H1 (cell line): ENCODE data around the gene MRPL43. TPM values are rescaled to one million over a fixed set of nuclear protein-coding genes. Genes with fewer than 3 reads are reported as not detected.

Experiments used
- CTCF ChIA-PET: fragments of 300-600 bp; sonication (Branson Sonifier 250); formaldehyde crosslinking; loops from one replicate; lab custom pipeline; 2021; ENCODE audit not compliant: partially characterized antibody; lab: Charles Lee
- POLR2A ChIA-PET: fragments of 300-600 bp; sonication (Branson Sonifier 250); formaldehyde crosslinking; loops from one replicate; lab custom pipeline; 2021; ENCODE audit warnings: inconsistent platforms; ENCODE audit not compliant: partially characterized antibody; lab: Charles Lee
- DNase-seq, 2 experiments: peaks; one replicate each; pipeline versions ENCODE4 v3.0.0 to v3.0.0-alpha.2; 2010 to 2022; ENCODE audit warnings: low spot score in 2 of 2, low read depth in 1 of 2, mixed read lengths in 1 of 2
- FAIRE-seq: peaks from 2 replicates; lab custom pipeline; 2011; peaks lifted over from hg19 to GRCh38; lab: Jason Lieb, UNC
- H2AFZ ChIP-seq: 2 replicates; pipeline ENCODE4 v1.8.1; 2012; ENCODE audit warnings: low read length, inconsistent platforms
- H2AK5ac ChIP-seq: 2 replicates; pipeline ENCODE4 v1.6.1; 2013; ENCODE audit warnings: low read depth, low read length
- H2BK120ac ChIP-seq: replicated peaks from 2 replicates; pipeline ENCODE3; 2013; ENCODE audit warnings: low read depth, low read length, inconsistent platforms
- H2BK12ac ChIP-seq: 2 replicates; pipeline ENCODE4 v1.6.1; 2013; ENCODE audit warnings: low read depth, low read length
- H2BK15ac ChIP-seq: 2 replicates; pipeline ENCODE4 v1.6.1; 2013; ENCODE audit warnings: low read length
- H2BK20ac ChIP-seq: 2 replicates; pipeline ENCODE4 v1.6.1; 2013; ENCODE audit warnings: low read length
- H2BK5ac ChIP-seq: 2 replicates; pipeline ENCODE4 v1.6.1; 2013; ENCODE audit warnings: low read depth, low read length
- H3K14ac ChIP-seq: 2 replicates; pipeline ENCODE4 v1.6.1; 2013; ENCODE audit warnings: inconsistent platforms; ENCODE audit not compliant: insufficient read length
- H3K18ac ChIP-seq: 2 replicates; pipeline ENCODE4 v1.6.1; 2013; ENCODE audit warnings: low read length; ENCODE audit errors: extremely low read depth
- H3K23ac ChIP-seq: 2 replicates; pipeline ENCODE4 v1.6.1; 2013; ENCODE audit warnings: inconsistent platforms; ENCODE audit not compliant: insufficient read length
- H3K23me2 ChIP-seq: 2 replicates; pipeline ENCODE4 v1.6.1; 2013; ENCODE audit warnings: low read depth, low read length
- H3K27ac ChIP-seq: 2 replicates; pipeline ENCODE4 v1.6.1; 2011; ENCODE audit warnings: low read depth, low read length, inconsistent platforms
- H3K27me3 ChIP-seq, 4 experiments: replicated peaks in 1 of 4; 1 replicate in 1 of 4; 2 replicates in 3 of 4; pipeline versions ENCODE4 v1.6.1 to v1.8.1; 2011 to 2013; ENCODE audit warnings: low read length in 3 of 4, mild to moderate bottlenecking in 3 of 4, inconsistent platforms in 2 of 4, mixed read lengths in 2 of 4, moderate library complexity in 1 of 4; ENCODE audit not compliant: control insufficient read depth in 3 of 4, insufficient read depth in 3 of 4; ENCODE audit errors: extremely low read depth in 1 of 4
- H3K36me3 ChIP-seq, 4 experiments: 2 replicates each; pipeline versions ENCODE4 v1.6.1 to v1.8.1; 2011 to 2013; ENCODE audit warnings: mild to moderate bottlenecking in 4 of 4, low read length in 3 of 4, moderate library complexity in 2 of 4, control low read depth in 1 of 4, inconsistent platforms in 1 of 4; ENCODE audit not compliant: insufficient read depth in 4 of 4, control insufficient read depth in 2 of 4
- H3K4ac ChIP-seq: replicated peaks from 2 replicates; pipeline ENCODE3; 2013; ENCODE audit warnings: low read length, low read depth, mixed read lengths, inconsistent platforms; ENCODE audit not compliant: insufficient read length
- H3K4me1 ChIP-seq, 4 experiments: replicated peaks in 1 of 4; 1 replicate in 1 of 4; 2 replicates in 3 of 4; pipeline versions ENCODE4 v1.6.1 to v1.8.1; 2011 to 2013; ENCODE audit warnings: low read length in 3 of 4, inconsistent platforms in 2 of 4, mixed read lengths in 1 of 4; ENCODE audit not compliant: insufficient read depth in 4 of 4, control insufficient read depth in 3 of 4
- H3K4me2 ChIP-seq, 2 experiments: 2 replicates each; pipeline versions ENCODE4 v1.6.1 to v1.8.1; 2011 to 2013; ENCODE audit warnings: low read depth in 2 of 2, low read length in 2 of 2, control low read depth in 1 of 2, inconsistent platforms in 1 of 2, mild to moderate bottlenecking in 1 of 2; ENCODE audit not compliant: insufficient read depth in 1 of 2
- H3K4me3 ChIP-seq, 4 experiments: fragments of 200-600, 300-600 bp in 1 of 4; sonication (generic), shearing (Covaris generic), sonication (Bioruptor Twin) in 1 of 4; 2 replicates each; pipeline versions ENCODE4 v1.5.1 to v1.8.1; 2011 to 2016; ENCODE audit warnings: low read length in 4 of 4, low read depth in 3 of 4, control low read depth in 2 of 4, inconsistent platforms in 2 of 4, mild to moderate bottlenecking in 2 of 4, mixed read lengths in 1 of 4, moderate library complexity in 1 of 4; ENCODE audit not compliant: insufficient read depth in 2 of 4; ENCODE audit errors: extremely low read depth in 1 of 4
- H3K56ac ChIP-seq: replicated peaks from 2 replicates; pipeline ENCODE3; 2013; ENCODE audit warnings: low read depth, mild to moderate bottlenecking, mixed read lengths, low read length, inconsistent platforms; ENCODE audit not compliant: insufficient read length
- H3K79me1 ChIP-seq: 2 replicates; pipeline ENCODE4 v1.6.1; 2013; ENCODE audit warnings: low read depth, low read length, control low read depth
- H3K79me2 ChIP-seq, 2 experiments: 2 replicates each; pipeline versions ENCODE4 v1.6.1 to v1.8.1; 2012 to 2013; ENCODE audit warnings: low read length in 2 of 2, mild to moderate bottlenecking in 2 of 2, inconsistent platforms in 1 of 2; ENCODE audit not compliant: insufficient read depth in 2 of 2, control insufficient read depth in 1 of 2
- H3K9ac ChIP-seq, 4 experiments: replicated peaks in 1 of 4; 1 replicate in 1 of 4; 2 replicates in 3 of 4; pipeline versions ENCODE4 v1.6.1 to v1.8.1; 2011 to 2013; ENCODE audit warnings: low read depth in 3 of 4, low read length in 3 of 4, control low read depth in 2 of 4, mild to moderate bottlenecking in 2 of 4, moderate library complexity in 2 of 4, inconsistent platforms in 1 of 4; ENCODE audit errors: extremely low read depth in 1 of 4
- H3K9me3 ChIP-seq, 2 experiments: 2 replicates each; pipeline versions ENCODE4 v1.6.1 to v1.8.1; 2012 to 2013; ENCODE audit warnings: mild to moderate bottlenecking in 2 of 2, moderate library complexity in 2 of 2, control low read depth in 1 of 2, inconsistent platforms in 1 of 2, low read depth in 1 of 2, low read length in 1 of 2, mixed read lengths in 1 of 2; ENCODE audit not compliant: insufficient read depth in 2 of 2
- H4K20me1 ChIP-seq, 2 experiments: replicated peaks in 1 of 2; 2 replicates each; pipeline versions ENCODE3 to v1.8.1; 2011 to 2013; ENCODE audit warnings: inconsistent platforms in 2 of 2, low read length in 2 of 2, mild to moderate bottlenecking in 1 of 2; ENCODE audit not compliant: insufficient read depth in 2 of 2, control insufficient read depth in 1 of 2
- H4K5ac ChIP-seq: 2 replicates; pipeline ENCODE4 v1.6.1; 2013; ENCODE audit warnings: low read length, low read depth, mixed read lengths, inconsistent platforms; ENCODE audit not compliant: insufficient read length
- H4K8ac ChIP-seq: 2 replicates; pipeline ENCODE4 v1.8.0; 2013; ENCODE audit warnings: mild to moderate bottlenecking, moderate library complexity, low read length, inconsistent platforms; ENCODE audit not compliant: insufficient read depth; ENCODE audit errors: extremely low read depth
- H4K91ac ChIP-seq: replicated peaks from 2 replicates; pipeline ENCODE3; 2013; ENCODE audit warnings: low read length, mixed read lengths, inconsistent platforms; ENCODE audit not compliant: insufficient read length
- ASH2L ChIP-seq: fragments of 200-600, 300-600 bp; sonication (generic); IDR thresholded peaks from one replicate; pipeline ENCODE4 v1.7.1; 2017; ENCODE audit warnings: low read length
- BACH1 ChIP-seq: IDR thresholded peaks from 2 replicates; pipeline ENCODE4 v1.6.1; 2012; ENCODE audit warnings: low read length, improper control_type of control experiment
- CHD2 ChIP-seq: IDR thresholded peaks from 2 replicates; pipeline ENCODE4 v1.6.1; 2012; ENCODE audit warnings: low read length, improper control_type of control experiment
- EGR1 ChIP-seq: IDR thresholded peaks from 2 replicates; pipeline ENCODE4 v1.6.1; 2011; ENCODE audit warnings: low read depth, low read length, borderline replicate concordance
- JUN ChIP-seq: IDR thresholded peaks from 2 replicates; pipeline ENCODE4 v1.6.1; 2011; ENCODE audit warnings: low read depth, mild to moderate bottlenecking, improper control_type of control experiment, low read length
- NRF1 ChIP-seq: IDR thresholded peaks from 2 replicates; pipeline ENCODE4 v1.6.1; 2011; ENCODE audit warnings: mild to moderate bottlenecking, low read depth, low read length, improper control_type of control experiment
- PHF8 ChIP-seq: fragments of 200-600 bp; sonication (generic); conservative IDR thresholded peaks from 2 replicates; pipeline ENCODE4 v1.7.1; 2012; ENCODE audit warnings: low read depth, mild to moderate bottlenecking, inconsistent platforms, low read length, moderate library complexity
- POLR2A ChIP-seq, 2 experiments: IDR thresholded peaks; 1 replicate in 1 of 2; 2 replicates in 1 of 2; pipeline ENCODE4 v1.6.1; 2011; ENCODE audit warnings: low read depth in 2 of 2, low read length in 2 of 2, mild to moderate bottlenecking in 2 of 2; ENCODE audit errors: control extremely low read depth in 1 of 2
- POU5F1 ChIP-seq: IDR thresholded peaks from 2 replicates; pipeline ENCODE4 v1.6.1; 2011; ENCODE audit warnings: low read depth, mild to moderate bottlenecking, low read length, moderate library complexity
- SIX5 ChIP-seq: IDR thresholded peaks from 2 replicates; pipeline ENCODE4 v1.6.1; 2011; ENCODE audit warnings: mild to moderate bottlenecking, low read depth, low read length
- SP1 ChIP-seq: IDR thresholded peaks from 2 replicates; pipeline ENCODE4 v1.6.1; 2011; ENCODE audit warnings: low read depth, low read length
- TAF1 ChIP-seq: IDR thresholded peaks from 2 replicates; pipeline ENCODE4 v1.6.1; 2011; ENCODE audit warnings: mild to moderate bottlenecking, low read depth, low read length
- TAF7 ChIP-seq: optimal IDR thresholded peaks from 2 replicates; pipeline ENCODE3; 2011; ENCODE audit warnings: low read depth, mild to moderate bottlenecking, inconsistent platforms, low read length, moderate library complexity, borderline replicate concordance
- WGBS, 2 experiments: shearing (Covaris generic) in 1 of 2; methylation state at CpG; one replicate each; pipeline versions ENCODE4 v1.1.6 to v1.1.7; 2013 to 2015; ENCODE audit warnings: low lambda C conversion rate in 2 of 2, mixed read lengths in 2 of 2, inconsistent platforms in 1 of 2, low coverage in 1 of 2, missing lambda C conversion rate in 1 of 2; ENCODE audit not compliant: insufficient replicate concordance in 2 of 2, insufficient coverage in 1 of 2, insufficient read length in 1 of 2; ENCODE audit errors: extremely low coverage in 1 of 2, missing lambda C conversion rate in 1 of 2; 5-methylcytosine and 5-hydroxymethylcytosine counted together
- polyA plus RNA-seq, 7 experiments: library from polyadenylated mRNA; depleted of rRNA in 3 of 7; stranded (reverse) in 5 of 7; unstranded in 2 of 7; fragments of >200 nt in 5 of 7; fragments of 200-250 nt in 2 of 7; gene quantifications; 1 replicate in 5 of 7; 2 replicates in 1 of 7; 4 replicates in 1 of 7; pipeline versions ENCODE4 v1.2.1 to v1.2.3, GENCODE V29; 2011 to 2013; ENCODE audit warnings: missing spikeins in 2 of 7, mixed read lengths in 2 of 7
- total RNA-seq: library from RNA; stranded (reverse); fragmentation: NEBNext Ultra II Directional; extraction: Animal tissue kit (Norgen Biotek cat#: 25700); gene quantifications from 2 replicates; pipeline ENCODE4 v1.2.1, GENCODE V29; 2021

MRPL43 gene
- total and polyA plus RNA-seq, 2 of the 8 experiments (the other 6 are each of a cell fraction or from before 2014, with no cell fraction given), result 74.1 to 149 TPM

DNA sequence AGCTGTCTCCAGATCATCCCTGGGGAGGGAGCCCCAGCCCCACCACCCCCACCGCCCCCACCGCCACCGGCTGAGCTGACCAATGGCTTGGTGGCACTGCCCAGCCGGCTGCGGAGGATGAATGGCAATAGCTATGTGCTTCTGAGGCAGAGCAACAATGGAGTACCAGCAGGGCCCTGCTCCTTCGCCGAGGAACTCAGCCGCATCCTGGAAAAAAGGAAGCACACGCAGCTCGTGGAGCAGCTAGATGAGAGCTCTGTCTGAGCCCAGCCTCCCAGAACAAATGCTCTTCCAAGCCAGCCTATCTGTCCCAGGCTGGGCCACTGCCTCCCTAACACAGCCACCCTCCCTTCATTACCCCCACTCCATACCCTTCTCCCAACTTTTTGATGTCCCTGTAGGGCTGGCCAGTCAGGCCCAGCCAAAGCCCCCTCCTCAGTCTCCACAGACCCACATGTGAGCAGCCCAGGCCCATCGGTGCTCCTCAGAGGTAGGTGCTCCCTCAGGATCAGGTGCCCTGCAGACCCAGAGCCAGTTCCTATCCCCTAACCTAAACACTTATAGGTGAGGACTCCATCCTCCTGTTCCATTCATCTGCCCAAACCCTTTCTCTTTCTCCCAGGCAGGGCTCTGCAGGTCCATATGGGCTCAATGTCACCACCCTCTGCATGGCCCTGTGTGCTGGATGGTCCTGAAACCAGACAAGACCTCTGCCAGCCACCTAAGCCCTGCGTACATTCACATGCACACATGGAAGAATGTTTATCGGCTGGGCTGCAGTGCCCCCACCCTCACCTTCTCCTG is 3.2 kb downstream of the MRPL43 start:
- no peak overlapping the region for H4K8ac ChIP-seq
- no peak overlapping the region for H3K27ac ChIP-seq
- DNase-seq, result no peak
- no peak overlapping the region for H3K23ac ChIP-seq
- no peak overlapping the region for H3K56ac ChIP-seq
- no peak overlapping the region for H3K9ac ChIP-seq
- no peak overlapping the region for H4K91ac ChIP-seq
- no peak overlapping the region for H3K4me3 ChIP-seq
- H3K4ac ChIP-seq, result no peak overlapping the region
- H2BK5ac ChIP-seq, result no peak overlapping the region
- WGBS, 2 experiments, result 86% methylated on average over 9 of the region's 13 CpGs; no CpG with 5 or more reads in 1 of the 2 experiments
- no peaks in the 10 kb centered on the region for H3K9me3 ChIP-seq
- peaks cover 15% of the 10 kb centered on the region for H3K79me1 ChIP-seq
- POLR2A ChIA-PET, result interaction anchor here (1.3 to 1.7 kb wide), 3 partner anchors 9 to 18 kb away, joined by 3 to 4 read pairs (median 3); partner anchors contain the start of gene SEMA4G
- no peak for TF ChIP-seq TAF1
- no peak for TF ChIP-seq SP1
- no peak for TF ChIP-seq POLR2A (IDR thresholded peaks at IDR 0.05; ENCODE audit: control extremely low read depth in 1 of 2, low read depth in 2 of 2, low read length in 2 of 2)
- no peak for TF ChIP-seq EGR1
- no peak for TF ChIP-seq CHD2
- TF ChIP-seq SIX5, result no peak
- no peak for TF ChIP-seq TAF7
- TF ChIP-seq NRF1, result no peak
- TF ChIP-seq PHF8, result no peak
- no peak for TF ChIP-seq BACH1
- TF ChIP-seq POU5F1, result no peak
- TF ChIP-seq JUN, result no peak
- no peak for TF ChIP-seq ASH2L
- TF ChIP-seq, all 59 proteins: peak for 0
- FAIRE-seq, result no peak
- Histone ChIP-seq H4K5ac (no peak overlapping the region), H2AK5ac (no peak overlapping the region), H3K4me1 (peaks cover 0 to 12% (median 5%) of the 10 kb centered on the region in 4 experiments; a peak in 4 of 7 replicates), H3K79me2 (peaks cover 15 to 27% of the 10 kb centered on the region in 2 experiments), H4K20me1 (peaks cover 0 to 10% of the 10 kb centered on the region in 2 experiments), H2BK15ac (no peak overlapping the region), H3K18ac (no peak overlapping the region), H3K36me3 (peaks cover 0 to 24% (median 7%) of the 10 kb centered on the region in 4 experiments; a peak in 4 of 8 replicates), H2BK120ac (no peak overlapping the region), H3K14ac (no peak overlapping the region), H2AFZ (no peak overlapping the region), H3K27me3 (no peaks in the 10 kb centered on the region), H3K4me2 (no peak overlapping the region), H2BK12ac (no peak overlapping the region), H2BK20ac (no peak overlapping the region), H3K23me2 (peaks cover 9% of the 10 kb centered on the region; the same call in 1 of the 2 replicates)
- CTCF ChIA-PET, result interaction anchor here (1.0 to 21.2 kb wide), 4 partner anchors 14 to 29 kb away, joined by 4 to 352 read pairs (median 6); no protein-coding TSS in a partner anchor
